HepG2 (cell line): ENCODE measurements around the gene CYP19A1. TPM values are rescaled to one million over a fixed set of nuclear protein-coding genes. Genes with fewer than 3 reads are reported as not detected.

Source experiments
- ATF5 ChIP-seq: sonication (generic); formaldehyde crosslinking; IDR thresholded peaks from 2 replicates; pipeline ENCODE4 v1.4.0; 2020; ENCODE audit warnings: mild to moderate bottlenecking, low read depth, missing genetic modification reagents
- CHD2 ChIP-seq: IDR thresholded peaks from 2 replicates; pipeline ENCODE4 v1.6.1; 2011; ENCODE audit warnings: low read depth, low read length, improper control_type of control experiment
- CHD4 ChIP-seq: fragments of 200-600 bp; sonication (generic); IDR thresholded peaks from 2 replicates; pipeline ENCODE4 v1.7.0; 2017; ENCODE audit warnings: mild to moderate bottlenecking, low read length, borderline replicate concordance
- FOSL2 ChIP-seq: sonication (generic); formaldehyde crosslinking; IDR thresholded peaks from 2 replicates; pipeline ENCODE4 v1.4.0; 2020; ENCODE audit warnings: missing genetic modification reagents
- GATAD1 ChIP-seq: IDR thresholded peaks from 2 replicates; pipeline ENCODE4 v1.6.1; 2016; ENCODE audit warnings: missing genetic modification reagents, missing compliant biosample characterization
- JUND ChIP-seq: sonication (generic); formaldehyde crosslinking; IDR thresholded peaks from 2 replicates; pipeline ENCODE4 v1.8.0; 2022; ENCODE audit warnings: mild to moderate bottlenecking, missing genetic modification reagents
- MEIS1 ChIP-seq: sonication (generic); formaldehyde crosslinking; IDR thresholded peaks from 2 replicates; pipeline ENCODE4 v1.9.0; 2021; ENCODE audit warnings: mild to moderate bottlenecking, missing genetic modification reagents, moderate library complexity, borderline replicate concordance
- MIER2 ChIP-seq: IDR thresholded peaks from 2 replicates; pipeline ENCODE4 v1.6.1; 2016; ENCODE audit warnings: missing biosample characterization, missing genetic modification reagents
- MLX ChIP-seq: IDR thresholded peaks from 2 replicates; pipeline ENCODE4 v1.6.1; 2016
- PAWR ChIP-seq: sonication (generic); formaldehyde crosslinking; IDR thresholded peaks from 2 replicates; pipeline ENCODE4 v1.4.0; 2020; ENCODE audit warnings: missing genetic modification reagents, mild to moderate bottlenecking, borderline replicate concordance
- POGZ ChIP-seq: sonication (generic); formaldehyde crosslinking; IDR thresholded peaks from 2 replicates; pipeline ENCODE4 v1.4.0; 2020; ENCODE audit warnings: mild to moderate bottlenecking, missing genetic modification reagents
- SP2 ChIP-seq: sonication (generic); formaldehyde crosslinking; IDR thresholded peaks from 2 replicates; pipeline ENCODE4 v1.5.1; 2020; ENCODE audit warnings: mild to moderate bottlenecking, missing genetic modification reagents
- TFAP4 ChIP-seq: sonication (generic); IDR thresholded peaks from 2 replicates; pipeline ENCODE4 v1.6.1; 2016; ENCODE audit warnings: low read depth, borderline replicate concordance
- TGIF2 ChIP-seq: IDR thresholded peaks from 2 replicates; pipeline ENCODE4 v1.6.1; 2016; ENCODE audit warnings: control low read depth, missing compliant biosample characterization
- YEATS2 ChIP-seq: sonication (generic); formaldehyde crosslinking; IDR thresholded peaks from 2 replicates; pipeline ENCODE4 v1.4.0; 2020; ENCODE audit warnings: missing genetic modification reagents, borderline replicate concordance
- ZIK1 ChIP-seq: sonication (generic); formaldehyde crosslinking; IDR thresholded peaks from 2 replicates; pipeline ENCODE4 v1.5.0; 2020; ENCODE audit warnings: mild to moderate bottlenecking, low read depth, missing genetic modification reagents, borderline replicate concordance
- ZNF207 ChIP-seq: fragments of 450-650 bp; IDR thresholded peaks from 2 replicates; pipeline ENCODE4 v1.6.1; 2016; ENCODE audit warnings: antibody characterized with exemption, borderline replicate concordance
- ZNF326 ChIP-seq: sonication (generic); formaldehyde crosslinking; IDR thresholded peaks from 2 replicates; pipeline ENCODE4 v1.4.0; 2020; ENCODE audit warnings: missing genetic modification reagents, borderline replicate concordance
- ZNF407 ChIP-seq: sonication (generic); formaldehyde crosslinking; IDR thresholded peaks from one replicate; pipeline ENCODE4 v1.5.1; 2020; ENCODE audit warnings: mild to moderate bottlenecking, missing genetic modification reagents; ENCODE audit errors: not compliant biosample characterization
- ZNF777 ChIP-seq: sonication (generic); formaldehyde crosslinking; IDR thresholded peaks from 2 replicates; pipeline ENCODE4 v1.4.0; 2020; ENCODE audit warnings: missing genetic modification reagents
- ZSCAN9 ChIP-seq: IDR thresholded peaks from 2 replicates; pipeline ENCODE4 v1.6.1; 2016; ENCODE audit warnings: borderline replicate concordance
- polyA plus RNA-seq, 8 experiments: library from polyadenylated mRNA; depleted of rRNA in 3 of 8; stranded (reverse) in 7 of 8; unstranded in 1 of 8; fragments of >200 nt; fragmentation: Illumina TruSeq in 4 of 8; extraction: Trizol in 4 of 8; gene quantifications; 2 replicates each; pipeline versions ENCODE4 v1.2.1 to v1.2.3, GENCODE V29; 2011 to 2016; ENCODE audit warnings: low read depth in 4 of 8, missing spikeins in 1 of 8, mixed read lengths in 1 of 8; ENCODE audit not compliant: insufficient read depth in 1 of 8
- total RNA-seq, 5 experiments: library from RNA; depleted of rRNA; stranded (reverse); fragments of >200 nt; fragmentation: Illumina TruSeq; extraction: Trizol; gene quantifications; 2 replicates each; pipeline ENCODE4 v1.2.3, GENCODE V29; 2016; ENCODE audit warnings: low read depth in 1 of 5

The CYP19A1 gene
- total and polyA plus RNA-seq, 2 of the 13 experiments (the other 11 are each of a cell fraction or from before 2014, with no cell fraction given) = 10.9 to 23.0 TPM

- TF ChIP-seq ZNF407 = no peak
- TF ChIP-seq JUND (CRISPR knock-in tag) = peak; percentile 75
- TF ChIP-seq ATF5 (CRISPR knock-in tag) = 0 out of 2 replicates have a peak, but pooled peaks have one; percentile 41
- TF ChIP-seq TGIF2 (CRISPR knock-in tag) = no peak
- no peak for TF ChIP-seq CHD2
- peak; percentile 79 for TF ChIP-seq FOSL2 (CRISPR knock-in tag)
- peak; percentile 53; the same call in 1 of the 2 replicates for TF ChIP-seq ZSCAN9 (CRISPR knock-in tag)
- peak; percentile 89; the same call in 1 of the 2 replicates for TF ChIP-seq CHD4
- no peak for TF ChIP-seq ZNF207
- TF ChIP-seq YEATS2 (CRISPR knock-in tag) = peak; percentile 56; the same call in 1 of the 2 replicates
- peak; percentile 52; the same call in 1 of the 2 replicates for TF ChIP-seq TFAP4
- no peak for TF ChIP-seq ZNF326
- no peak for TF ChIP-seq MEIS1
- peak; percentile 87 for TF ChIP-seq POGZ (CRISPR knock-in tag)
- no peak for TF ChIP-seq SP2 (CRISPR knock-in tag)
- TF ChIP-seq PAWR (CRISPR knock-in tag) = no peak
- TF ChIP-seq GATAD1 = peak; percentile 42; the same call in 1 of the 2 replicates
- peak; percentile 92 for TF ChIP-seq MLX
- no peak for TF ChIP-seq ZNF777 (CRISPR knock-in tag)
- no peak for TF ChIP-seq ZIK1 (CRISPR knock-in tag)
- TF ChIP-seq MIER2 = 0 out of 2 replicates have a peak, but pooled peaks have one; percentile 19
These were observed 24.6 kb downstream of the CYP19A1 start (continued) for GRCh38 chr15:51313644-51314280.
